ENCODE results near the gene TBC1D22A. TPM values are rescaled to one million over a fixed set of nuclear protein-coding genes. Genes with fewer than 3 reads are reported as not detected.

TBC1D22A gene
- total RNA-seq, 6 experiments from 2014 or later, result 10.9 to 18.1 (median 14.0) TPM

DNA sequence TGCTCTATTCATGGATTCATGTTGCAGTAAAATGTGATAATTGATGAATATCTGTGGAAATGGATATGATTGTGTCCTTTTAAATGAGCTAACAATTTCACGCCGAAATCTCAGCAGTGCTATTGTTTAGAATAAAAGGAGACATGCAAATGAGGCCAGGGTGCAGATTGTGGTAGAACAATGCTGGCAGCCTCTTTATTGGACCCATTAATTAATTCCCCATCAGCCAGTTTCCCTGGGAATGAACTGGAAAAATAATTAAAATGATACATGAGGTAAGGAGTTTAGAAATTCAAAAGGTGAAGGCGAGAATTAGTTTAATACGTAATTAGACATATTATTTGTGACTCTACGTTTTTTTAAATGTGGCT lies 306.2 kb downstream of the TBC1D22A start:
- no peak for ATAC-seq
- DNase-seq, result no peak
- Histone ChIP-seq H3K4me3 (no peak overlapping the region), H3K4me1 (no peaks in the 10 kb centered on the region), H3K9me3 (no peaks in the 10 kb centered on the region), H3K36me3 (no peaks in the 10 kb centered on the region), H3K27me3 (no peaks in the 10 kb centered on the region), H3K27ac (no peak overlapping the region)
- 95% methylated on average over 5 of the region's 5 CpGs for WGBS (ENCODE audit: insufficient coverage, low coverage, low lambda C conversion rate, missing lambda C conversion rate)
- intact Hi-C loops (cut with DNase I), result no loop called here
- TF ChIP-seq, protein P1, sequence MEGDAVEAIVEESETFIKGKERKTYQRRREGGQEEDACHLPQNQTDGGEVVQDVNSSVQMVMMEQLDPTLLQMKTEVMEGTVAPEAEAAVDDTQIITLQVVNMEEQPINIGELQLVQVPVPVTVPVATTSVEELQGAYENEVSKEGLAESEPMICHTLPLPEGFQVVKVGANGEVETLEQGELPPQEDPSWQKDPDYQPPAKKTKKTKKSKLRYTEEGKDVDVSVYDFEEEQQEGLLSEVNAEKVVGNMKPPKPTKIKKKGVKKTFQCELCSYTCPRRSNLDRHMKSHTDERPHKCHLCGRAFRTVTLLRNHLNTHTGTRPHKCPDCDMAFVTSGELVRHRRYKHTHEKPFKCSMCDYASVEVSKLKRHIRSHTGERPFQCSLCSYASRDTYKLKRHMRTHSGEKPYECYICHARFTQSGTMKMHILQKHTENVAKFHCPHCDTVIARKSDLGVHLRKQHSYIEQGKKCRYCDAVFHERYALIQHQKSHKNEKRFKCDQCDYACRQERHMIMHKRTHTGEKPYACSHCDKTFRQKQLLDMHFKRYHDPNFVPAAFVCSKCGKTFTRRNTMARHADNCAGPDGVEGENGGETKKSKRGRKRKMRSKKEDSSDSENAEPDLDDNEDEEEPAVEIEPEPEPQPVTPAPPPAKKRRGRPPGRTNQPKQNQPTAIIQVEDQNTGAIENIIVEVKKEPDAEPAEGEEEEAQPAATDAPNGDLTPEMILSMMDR (IDR thresholded peaks at IDR 0.05), result no peak
- TF ChIP-seq POLR2A (IDR thresholded peaks at IDR 0.05), result no peak

DNA sequence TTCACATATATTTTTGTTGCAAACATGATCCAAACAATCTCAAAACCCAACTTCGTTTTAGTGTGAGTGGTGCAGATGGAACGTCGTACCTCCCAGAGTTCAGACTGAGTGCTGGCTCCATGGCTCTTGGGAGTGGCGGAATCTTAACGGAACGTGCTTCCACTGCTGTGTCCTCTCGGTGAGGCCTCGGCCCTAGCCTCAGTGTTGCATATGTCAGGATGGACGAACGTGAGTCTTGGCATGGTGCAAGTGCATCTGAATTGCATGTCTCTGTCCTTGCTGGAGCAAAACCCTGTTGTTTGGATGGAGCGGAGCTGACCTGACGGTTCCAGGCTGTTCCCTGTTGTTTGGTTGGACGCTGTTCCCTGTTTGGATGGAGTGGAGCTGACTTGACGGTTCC lies 306.8 kb downstream of the TBC1D22A start:
- H3K9me3 ChIP-seq, result no peaks in the 10 kb centered on the region
- no peaks in the 10 kb centered on the region for H3K27me3 ChIP-seq
- intact Hi-C loops (cut with DNase I), result no loop called here
- H3K4me1 ChIP-seq, result no peaks in the 10 kb centered on the region
- TF ChIP-seq POLR2A (IDR thresholded peaks at IDR 0.05), result no peak
- TF ChIP-seq, protein P1 (IDR thresholded peaks at IDR 0.05), result no peak
- H3K27ac ChIP-seq, result no peak overlapping the region
- WGBS (ENCODE audit: insufficient coverage, low coverage, low lambda C conversion rate, missing lambda C conversion rate), result 87% methylated on average over 3 of the region's 14 CpGs
- no peak overlapping the region for H3K4me3 ChIP-seq
- no peaks in the 10 kb centered on the region for H3K36me3 ChIP-seq
- DNase-seq (peak in 1 of 3 donors; percentile 19), ATAC-seq (no peak)

DNA sequence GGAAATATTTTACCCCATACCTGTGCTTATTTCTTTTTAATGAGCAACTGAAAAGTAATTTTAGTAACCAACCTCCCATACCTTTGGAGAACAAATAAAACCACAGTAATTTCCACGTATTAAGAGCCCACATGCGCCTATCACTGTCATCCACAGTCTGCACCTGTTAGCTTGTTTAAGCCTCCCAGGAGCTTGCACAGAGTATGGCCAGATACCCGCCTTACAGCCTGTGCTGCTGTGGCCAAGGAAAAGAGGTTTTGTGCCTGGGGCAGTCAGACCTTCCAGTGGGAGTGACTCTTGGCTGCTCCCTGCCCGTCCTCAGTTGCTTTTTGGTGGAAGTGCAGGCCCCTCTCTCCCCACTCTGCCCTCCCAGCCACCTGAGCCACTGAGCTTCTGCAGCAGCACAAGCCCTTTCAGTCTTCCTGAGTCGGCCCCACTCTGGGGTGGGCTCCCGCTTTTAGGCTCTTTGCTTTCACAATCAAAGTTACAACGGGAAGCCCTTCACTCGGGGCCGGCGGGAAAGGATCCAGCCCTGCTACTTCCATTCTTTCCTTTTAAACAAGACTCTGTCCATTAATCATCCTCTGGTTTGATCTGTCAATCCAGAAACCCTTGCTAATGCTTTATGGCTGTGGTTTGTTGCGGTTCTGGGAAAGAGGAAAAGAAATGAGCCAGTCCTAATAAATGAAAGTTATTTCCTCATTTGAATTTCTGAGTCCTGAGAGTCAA lies 308.8 kb downstream of the TBC1D22A start:
- DNase-seq (peak in 1 of 3 donors; percentile 20), ATAC-seq (no peak)
- intact Hi-C loops (cut with DNase I), result no loop called here
- Histone ChIP-seq H3K36me3 (no peaks in the 10 kb centered on the region), H3K4me3 (no peak overlapping the region), H3K27me3 (no peaks in the 10 kb centered on the region), H3K9me3 (no peaks in the 10 kb centered on the region), H3K27ac (no peak overlapping the region), H3K4me1 (no peaks in the 10 kb centered on the region)
- no peak for TF ChIP-seq POLR2A (IDR thresholded peaks at IDR 0.05)
- TF ChIP-seq, protein P1 (IDR thresholded peaks at IDR 0.05), result no peak
- whole genome bisulfite sequencing (ENCODE audit: insufficient coverage, low coverage, low lambda C conversion rate, missing lambda C conversion rate), result 62% methylated on average over 8 of the region's 11 CpGs

DNA sequence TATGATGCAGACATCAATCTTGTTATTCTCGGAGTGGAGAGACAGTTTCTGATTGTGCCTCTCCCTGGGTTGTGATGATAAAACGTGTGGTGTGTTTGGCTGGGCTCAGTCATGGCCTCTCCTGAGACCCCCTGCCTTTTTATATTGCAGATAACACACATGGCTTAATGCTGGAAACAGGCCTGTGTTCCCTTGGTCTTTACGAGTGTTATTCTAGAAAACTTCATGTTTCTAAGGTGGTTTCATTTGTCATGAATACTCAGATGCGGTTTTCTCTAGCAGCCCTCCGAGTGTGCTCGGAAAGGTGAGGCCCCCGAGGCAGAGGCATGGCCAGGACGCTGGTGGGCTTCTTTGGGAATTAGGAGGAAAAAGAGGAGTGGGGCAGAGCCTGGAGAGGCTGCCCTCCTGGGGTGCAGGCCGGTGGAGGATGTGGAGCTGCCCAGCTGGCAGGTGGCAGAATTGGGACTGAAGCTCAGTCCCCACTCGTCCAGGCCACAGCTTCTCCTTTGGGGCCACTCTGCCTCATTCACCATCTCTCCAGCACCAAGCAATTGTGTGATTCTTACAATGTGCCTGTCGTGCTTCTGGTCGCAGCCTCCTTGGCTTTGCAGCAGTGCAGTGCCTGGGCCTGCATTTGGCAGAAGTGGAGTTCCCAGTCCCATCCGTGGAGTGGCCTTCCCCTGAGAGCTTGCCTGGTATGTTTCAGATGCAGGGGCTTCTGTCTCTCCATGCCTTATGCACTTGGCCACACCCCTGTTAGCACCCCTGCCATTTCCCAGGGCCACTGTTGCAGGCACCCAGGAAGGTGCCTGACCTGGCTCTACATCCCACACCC lies 309.6 kb downstream of the TBC1D22A start:
- Histone ChIP-seq H3K4me1 (no peaks in the 10 kb centered on the region), H3K36me3 (no peaks in the 10 kb centered on the region), H3K27ac (no peak overlapping the region), H3K27me3 (no peaks in the 10 kb centered on the region), H3K4me3 (no peak overlapping the region), H3K9me3 (no peaks in the 10 kb centered on the region)
- peak in 1 of 3 donors; percentile 23 for DNase-seq
- 64% methylated on average over 9 of the region's 13 CpGs for WGBS (ENCODE audit: insufficient coverage, low coverage, low lambda C conversion rate, missing lambda C conversion rate)
- peak in 1 of 4 donors; percentile 11 for ATAC-seq
- intact Hi-C loops (cut with DNase I), result no loop called here
- TF ChIP-seq, protein P1 (IDR thresholded peaks at IDR 0.05), result no peak
- TF ChIP-seq POLR2A (IDR thresholded peaks at IDR 0.05), result no peak

All from right lobe of liver (tissue), 6 donors.